GM18505 (cell line): ENCODE data around the gene ZNF331.

Source experiments
- ATAC-seq: cut with Tn5 transposase; IDR thresholded peaks from one replicate; pipeline ENCODE4 v1.9.1; 2021; ENCODE audit not compliant: unreplicated experiment
- POLR2A ChIP-seq: IDR thresholded peaks from 4 replicates; pipeline ENCODE4 v1.6.1; 2011; ENCODE audit warnings: borderline replicate concordance; ENCODE audit not compliant: insufficient read depth, insufficient read length; ENCODE audit errors: extremely low read depth

The ZNF331 gene

DNA sequence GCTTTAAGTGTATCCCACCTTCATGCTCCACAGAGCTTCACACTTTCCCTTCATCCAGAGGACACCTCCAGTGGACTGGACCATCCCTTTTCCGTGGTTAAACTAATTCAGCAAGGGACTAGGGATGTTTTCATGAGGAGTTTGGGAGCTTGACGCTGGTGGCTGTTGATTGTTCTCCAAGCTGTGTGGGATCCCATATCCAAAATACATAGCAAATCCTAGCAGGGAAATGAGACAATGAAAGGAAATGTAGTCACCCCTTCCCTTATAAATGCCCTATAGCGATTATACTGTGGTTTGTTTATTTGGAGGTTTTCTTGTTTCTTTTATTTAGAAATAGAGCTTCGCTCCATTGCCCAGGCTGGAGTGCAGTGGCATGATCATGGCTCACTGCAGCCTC, 62.3 kb downstream of the ZNF331 start:
- no peak for TF ChIP-seq POLR2A
- no peak for ATAC-seq

DNA sequence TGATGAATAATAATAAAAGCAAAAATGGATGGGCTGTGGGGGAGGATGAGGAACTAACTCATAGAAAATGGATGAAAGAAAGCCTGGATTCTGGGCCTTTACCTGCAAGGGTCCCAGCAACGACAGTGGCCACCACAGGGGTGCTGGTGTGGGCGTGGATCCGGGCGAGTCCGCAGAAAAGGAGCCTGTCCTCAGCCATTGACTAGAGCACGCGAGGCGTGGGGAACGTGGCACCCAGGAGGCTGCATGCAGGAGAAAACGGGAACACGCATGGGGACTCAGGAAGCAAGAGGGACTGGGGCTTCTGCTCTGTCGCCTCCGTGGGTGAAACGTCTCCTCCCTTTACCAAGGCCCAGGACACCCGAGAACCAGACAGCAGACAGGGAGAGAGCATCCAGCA, 68.1 kb downstream of the ZNF331 start:
- TF ChIP-seq POLR2A, result no peak
- no peak for ATAC-seq

DNA sequence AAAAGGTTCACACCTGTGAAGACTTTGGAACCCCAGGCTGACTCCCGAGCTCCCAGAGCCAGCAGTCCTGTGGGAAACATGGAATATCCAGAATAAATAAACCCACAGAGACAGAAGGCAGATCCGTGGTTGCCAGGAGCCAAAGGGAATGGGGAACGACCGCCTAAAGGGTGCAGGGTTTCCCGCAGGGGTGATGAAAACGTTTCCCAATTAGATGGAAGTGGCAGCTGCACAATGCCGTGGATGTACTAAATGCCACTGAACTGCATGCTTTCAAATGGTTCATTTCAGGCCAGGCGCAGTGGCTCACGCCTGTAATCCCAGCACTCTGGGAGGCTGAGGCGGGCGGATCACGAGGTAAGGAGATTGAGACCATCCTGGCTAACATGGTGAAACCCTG, 70.4 kb downstream of the ZNF331 start:
- ATAC-seq, result no peak
- TF ChIP-seq POLR2A, result no peak

DNA sequence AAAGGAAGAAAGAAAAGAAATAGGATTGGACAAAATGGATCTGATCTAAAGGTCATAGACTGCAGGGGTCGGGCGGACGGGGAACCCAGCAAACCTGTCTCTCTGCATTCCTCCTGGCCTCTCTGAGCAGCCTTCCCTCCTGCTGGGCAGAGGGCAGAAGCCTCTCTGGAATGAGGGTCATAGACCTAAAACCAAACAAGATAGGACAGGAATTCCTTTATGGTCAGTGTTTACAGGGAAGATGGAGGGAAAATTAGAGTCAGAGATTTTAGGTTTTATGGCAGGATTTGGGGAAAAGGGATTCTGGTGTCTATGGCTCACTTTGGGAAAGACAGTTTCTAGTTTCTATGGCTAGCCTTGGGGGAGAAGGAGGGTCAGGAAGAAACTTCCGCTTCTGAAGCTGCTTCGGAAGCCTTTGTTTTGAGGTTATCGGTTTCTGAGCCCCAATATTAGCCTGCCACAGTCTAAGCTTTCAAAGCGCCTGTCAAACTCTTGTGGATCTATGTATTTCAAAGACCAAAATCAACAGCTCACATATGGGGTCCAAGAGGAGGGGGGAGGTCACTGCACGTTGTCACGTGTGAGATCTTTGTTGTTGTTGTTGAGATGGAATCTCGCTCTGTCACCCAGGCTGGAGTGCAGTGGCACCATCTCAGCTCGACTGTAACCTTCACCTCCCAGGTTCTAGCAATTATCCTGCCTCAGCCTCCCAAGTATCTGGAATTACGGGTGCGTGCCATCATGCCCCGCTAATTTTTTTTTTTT, 75.0 kb downstream of the ZNF331 start:
- no peak for ATAC-seq
- TF ChIP-seq POLR2A, result no peak

DNA sequence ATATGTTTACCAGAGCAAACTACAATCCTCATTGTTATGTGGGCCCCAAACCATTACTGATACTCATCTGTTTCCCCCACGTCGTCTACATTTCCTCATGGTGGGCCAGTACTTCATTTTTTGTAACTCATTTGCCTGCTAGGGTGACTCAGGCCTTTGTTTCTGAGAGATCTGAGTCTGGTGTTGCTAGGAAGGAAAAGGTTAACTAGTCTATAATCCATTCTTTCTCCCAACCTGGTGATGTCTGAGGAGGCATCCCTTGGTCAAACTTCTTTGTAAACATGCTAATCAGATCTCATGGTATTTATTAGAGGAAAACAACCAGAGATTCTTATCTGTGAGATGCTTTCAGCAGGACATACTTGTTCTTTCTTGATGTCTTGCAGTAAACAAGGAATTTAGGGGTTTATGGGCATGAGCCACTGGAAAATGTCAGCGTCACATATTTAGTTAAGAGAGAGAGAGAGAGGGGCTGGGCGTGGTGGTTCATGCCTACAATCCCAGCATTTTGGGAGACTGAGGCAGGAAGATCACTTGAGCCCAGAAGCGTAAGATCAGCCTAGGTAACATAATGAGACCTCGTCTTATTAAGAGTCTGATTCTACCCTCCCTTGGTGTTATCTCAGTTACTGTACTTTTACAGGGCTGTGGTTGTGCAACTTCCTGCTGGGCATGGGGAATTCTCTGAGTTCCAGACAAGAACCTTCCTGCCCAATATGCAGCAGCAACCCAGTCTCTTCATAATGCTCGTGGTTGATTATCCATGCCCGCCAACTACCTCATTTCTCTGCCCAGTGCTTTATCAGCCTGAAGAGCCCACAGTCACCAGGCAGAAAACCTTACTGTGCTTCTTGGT, 84.2 kb downstream of the ZNF331 start:
- no peak for TF ChIP-seq POLR2A
- ATAC-seq, result no peak

DNA sequence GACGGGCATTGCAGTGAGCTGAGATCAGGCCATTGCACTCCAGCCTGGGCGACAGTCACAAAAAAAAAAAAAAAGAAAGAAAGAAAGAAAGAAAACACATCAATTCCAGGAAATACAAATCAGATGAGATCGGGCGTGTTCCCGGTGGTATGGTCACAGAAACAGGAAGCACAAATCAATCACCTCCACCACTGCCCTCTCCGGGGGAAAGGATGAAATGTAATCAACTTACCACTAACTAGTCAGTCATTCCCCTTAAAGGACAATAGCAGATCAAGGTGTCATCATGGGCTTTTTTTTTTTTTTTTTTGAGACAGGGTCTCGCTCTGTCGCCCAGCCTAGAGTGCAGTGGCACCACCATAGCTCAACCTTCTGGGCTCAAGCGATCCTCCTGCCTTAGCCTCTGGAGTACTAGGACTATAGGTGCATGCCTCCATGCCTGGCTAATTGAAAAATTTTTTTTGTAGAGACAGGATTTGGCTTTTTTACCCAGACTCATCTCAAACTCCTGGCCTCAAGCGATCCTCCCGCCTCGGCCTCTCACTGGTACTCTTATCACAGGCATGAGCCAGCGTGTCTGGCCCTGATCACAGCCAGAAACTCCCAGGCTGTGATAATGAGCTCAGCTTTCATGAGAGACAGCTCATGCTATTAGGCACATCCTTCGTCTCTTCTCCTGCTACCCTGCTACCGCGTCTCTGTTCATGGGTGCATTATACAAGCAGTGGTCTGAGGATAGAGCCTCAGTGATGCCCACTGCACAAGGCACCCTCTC, 87.0 kb downstream of the ZNF331 start:
- TF ChIP-seq POLR2A, result no peak
- ATAC-seq, result no peak

DNA sequence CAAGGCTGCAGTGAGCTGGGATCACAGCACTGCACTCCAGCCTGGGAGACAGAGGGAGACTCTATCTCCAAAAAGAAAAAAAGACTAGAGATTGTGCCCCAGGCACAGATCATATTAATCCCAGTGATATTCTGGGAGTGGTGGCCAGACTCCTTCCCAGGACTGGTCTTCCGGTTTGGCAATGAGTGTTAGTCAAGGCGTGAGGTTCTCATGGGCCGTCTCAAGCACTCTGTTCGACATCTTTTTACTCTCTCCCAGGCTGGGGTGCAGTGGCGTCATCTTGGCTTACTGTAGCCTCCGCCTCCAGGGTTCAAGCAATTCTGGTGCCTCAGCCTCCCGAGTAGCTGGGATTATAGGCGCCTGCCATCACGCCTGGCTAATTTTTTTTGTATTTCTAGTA, 88.5 kb downstream of the ZNF331 start:
- ATAC-seq, result no peak
- TF ChIP-seq POLR2A, result no peak

DNA sequence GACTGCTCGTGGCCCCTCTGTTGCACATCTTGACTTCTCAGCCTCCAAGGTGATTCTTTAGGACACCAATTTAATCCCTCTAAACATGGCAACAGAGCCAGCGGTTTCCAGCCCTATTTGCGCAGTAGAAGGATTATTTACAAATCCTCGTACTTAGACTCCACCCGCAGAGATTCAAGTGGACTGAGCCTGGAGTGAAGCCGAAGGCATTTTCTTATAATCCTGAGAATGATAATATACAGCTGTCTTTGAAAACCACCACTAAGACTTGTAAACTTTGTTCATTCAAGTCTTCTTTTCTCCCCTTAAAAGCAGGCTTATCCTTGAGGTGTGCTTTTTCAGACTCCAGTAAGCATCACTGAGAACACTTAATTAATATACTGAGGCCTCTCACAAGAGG, 89.0 kb downstream of the ZNF331 start:
- no peak for TF ChIP-seq POLR2A
- ATAC-seq, result no peak
